GM06990 (cell line): Measurements from ENCODE around the gene TMC5.
A peak's percentile ranks its signal among the peaks of the same experiment; 100 is the strongest.

Source experiments
- DNase-seq: peaks from one replicate; pipeline ENCODE4 v3.0.0-alpha.2; 2011; ENCODE audit not compliant: insufficient read length; ENCODE audit errors: extremely low read depth
- H3K27me3 ChIP-seq: replicated peaks from 2 replicates; pipeline ENCODE4 v1.6.0; 2011; ENCODE audit warnings: low read length; ENCODE audit not compliant: control insufficient read depth, insufficient read depth
- H3K36me3 ChIP-seq: 2 replicates; pipeline ENCODE4 v1.5.1; 2011; ENCODE audit warnings: low read length; ENCODE audit not compliant: control insufficient read depth, insufficient read depth
- H3K4me3 ChIP-seq: replicated peaks from 2 replicates; pipeline ENCODE4 v1.5.1; 2011; ENCODE audit warnings: low read depth, mild to moderate bottlenecking, control low read depth, low read length
- TF ChIP-seq, protein P1 (sequence below): IDR thresholded peaks from 2 replicates; pipeline ENCODE4 v1.5.1; 2011; ENCODE audit warnings: low read length, control low read depth, mild to moderate bottlenecking, inconsistent platforms; ENCODE audit not compliant: insufficient read depth, poor library complexity, severe bottlenecking

Gene TMC5

DNA sequence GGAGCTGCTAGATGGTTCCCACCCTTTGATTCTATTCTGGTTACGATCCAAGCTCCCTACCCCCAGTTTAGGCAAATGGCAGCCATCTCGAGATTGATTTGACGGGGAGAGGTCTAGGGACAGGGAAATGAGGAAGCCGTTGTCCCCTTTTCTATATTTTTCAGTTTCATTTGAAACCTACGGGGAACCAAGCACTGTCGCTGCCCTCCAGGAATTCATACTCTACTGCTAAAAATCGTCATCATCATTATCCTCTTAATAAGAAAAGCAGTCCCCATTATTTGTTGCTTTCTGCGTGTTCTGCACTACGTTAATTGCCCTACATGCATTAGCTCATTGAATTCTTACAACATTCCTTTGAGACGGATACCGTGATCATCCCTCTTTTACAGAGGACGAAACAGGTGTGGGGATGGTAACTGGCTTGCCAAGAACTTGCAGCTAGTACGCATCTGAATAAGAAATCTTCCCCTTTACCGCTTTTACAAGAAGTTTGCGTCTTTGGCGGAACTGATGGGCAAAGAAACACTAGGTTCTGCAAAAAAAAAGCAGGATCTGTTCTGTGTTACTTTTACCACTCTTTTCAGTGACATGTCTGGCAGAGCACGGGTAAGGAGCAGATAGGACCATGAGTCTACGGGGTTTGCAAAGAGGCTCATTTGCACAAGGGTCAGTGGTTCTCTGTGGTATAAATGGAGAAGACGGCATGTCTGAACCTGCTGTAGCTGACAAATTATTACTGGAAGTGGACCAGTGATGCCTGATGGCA lies 107.1 kb downstream of the TMC5 start:
- no peak for DNase-seq
- TF ChIP-seq, protein P1, sequence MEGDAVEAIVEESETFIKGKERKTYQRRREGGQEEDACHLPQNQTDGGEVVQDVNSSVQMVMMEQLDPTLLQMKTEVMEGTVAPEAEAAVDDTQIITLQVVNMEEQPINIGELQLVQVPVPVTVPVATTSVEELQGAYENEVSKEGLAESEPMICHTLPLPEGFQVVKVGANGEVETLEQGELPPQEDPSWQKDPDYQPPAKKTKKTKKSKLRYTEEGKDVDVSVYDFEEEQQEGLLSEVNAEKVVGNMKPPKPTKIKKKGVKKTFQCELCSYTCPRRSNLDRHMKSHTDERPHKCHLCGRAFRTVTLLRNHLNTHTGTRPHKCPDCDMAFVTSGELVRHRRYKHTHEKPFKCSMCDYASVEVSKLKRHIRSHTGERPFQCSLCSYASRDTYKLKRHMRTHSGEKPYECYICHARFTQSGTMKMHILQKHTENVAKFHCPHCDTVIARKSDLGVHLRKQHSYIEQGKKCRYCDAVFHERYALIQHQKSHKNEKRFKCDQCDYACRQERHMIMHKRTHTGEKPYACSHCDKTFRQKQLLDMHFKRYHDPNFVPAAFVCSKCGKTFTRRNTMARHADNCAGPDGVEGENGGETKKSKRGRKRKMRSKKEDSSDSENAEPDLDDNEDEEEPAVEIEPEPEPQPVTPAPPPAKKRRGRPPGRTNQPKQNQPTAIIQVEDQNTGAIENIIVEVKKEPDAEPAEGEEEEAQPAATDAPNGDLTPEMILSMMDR: no peak
- Histone ChIP-seq H3K27me3 (no peaks in the 10 kb centered on the region), H3K4me3 (peak overlapping the region; percentile 97), H3K36me3 (no peaks in the 10 kb centered on the region; the same call in 1 of the 2 replicates)

DNA sequence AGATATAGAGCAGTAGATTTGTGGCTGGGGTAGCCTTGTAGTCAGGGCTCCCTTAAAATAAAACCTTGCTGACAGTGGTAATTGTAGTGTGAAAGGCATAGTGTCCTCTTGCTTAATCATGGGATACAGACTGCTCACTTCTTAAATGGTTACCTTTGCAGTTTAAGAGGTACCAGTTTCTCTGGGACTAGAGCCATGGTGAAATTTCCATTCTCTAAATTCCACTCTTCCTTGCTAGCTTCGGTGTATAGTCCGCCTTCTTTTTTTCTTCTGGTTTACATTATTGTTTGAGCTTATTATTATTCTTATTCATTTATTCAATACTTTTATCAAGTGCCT lies 107.7 kb downstream of the TMC5 start:
- Histone ChIP-seq H3K4me3 (peak overlapping the region; percentile 97), H3K27me3 (no peaks in the 10 kb centered on the region), H3K36me3 (no peaks in the 10 kb centered on the region; the same call in 1 of the 2 replicates)
- TF ChIP-seq, protein P1: no peak
- no peak for DNase-seq

DNA sequence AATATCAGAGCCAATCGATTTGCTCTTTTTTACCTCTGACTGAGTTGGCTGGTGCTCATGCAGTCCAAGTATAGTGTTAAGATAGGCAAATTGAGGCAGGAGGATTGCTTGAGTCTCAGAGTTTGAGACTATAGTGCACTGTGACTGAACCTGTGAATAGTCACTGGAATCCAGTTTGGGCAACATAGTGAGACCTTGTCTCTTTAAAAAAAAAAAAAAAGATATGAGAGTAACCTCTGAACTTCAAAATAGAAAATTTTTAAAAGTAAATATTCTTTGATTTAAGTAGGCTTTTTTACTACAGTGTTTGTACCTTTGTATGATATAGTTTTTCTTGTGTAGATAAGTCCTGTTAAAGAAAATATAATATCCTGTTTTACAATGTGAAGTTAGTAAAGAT lies 109.5 kb downstream of the TMC5 start:
- Histone ChIP-seq H3K27me3 (no peaks in the 10 kb centered on the region), H3K36me3 (no peaks in the 10 kb centered on the region; the same call in 1 of the 2 replicates), H3K4me3 (no peak overlapping the region)
- TF ChIP-seq, protein P1: no peak
- DNase-seq: no peak

DNA sequence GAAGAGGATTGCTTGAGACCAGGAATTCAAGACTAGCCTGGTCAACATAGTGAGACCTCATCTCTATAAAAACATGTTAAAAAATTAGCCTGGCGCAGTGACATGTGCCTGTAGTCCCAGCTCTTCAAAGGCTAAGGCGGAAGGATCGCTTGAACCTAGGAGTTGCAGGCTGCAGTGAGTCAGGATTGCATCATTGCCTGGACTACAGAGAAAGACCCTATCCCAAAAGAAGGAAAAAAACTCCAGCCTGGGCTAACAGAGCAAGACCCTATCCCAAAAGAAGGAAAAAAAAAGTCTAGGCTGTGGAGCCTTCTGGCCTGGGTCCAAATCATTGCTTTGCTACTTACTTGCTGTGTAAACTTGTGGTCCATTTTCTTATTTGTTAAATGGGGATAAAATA lies 111.0 kb downstream of the TMC5 start:
- TF ChIP-seq, protein P1: no peak
- Histone ChIP-seq H3K27me3 (no peaks in the 10 kb centered on the region), H3K36me3 (no peaks in the 10 kb centered on the region; the same call in 1 of the 2 replicates)

DNA sequence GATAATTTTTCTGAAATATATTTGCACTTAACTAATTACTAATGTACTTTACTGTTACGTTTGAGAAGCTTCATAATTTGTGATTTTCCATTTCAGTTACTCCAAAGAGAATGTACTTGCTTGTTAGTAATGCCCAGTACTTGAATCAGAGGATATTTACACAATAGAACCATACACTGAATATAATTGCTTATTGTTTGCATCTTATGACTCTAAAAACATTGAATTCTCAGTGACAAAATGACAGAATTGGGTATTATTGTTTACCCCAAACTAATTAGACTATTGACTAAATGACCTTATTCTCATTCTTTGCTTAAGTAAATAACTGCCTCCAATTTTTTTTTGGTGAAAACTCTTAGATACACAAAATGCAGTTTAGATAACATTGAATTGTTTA lies 114.9 kb downstream of the TMC5 start:
- TF ChIP-seq, protein P1: no peak
- Histone ChIP-seq H3K36me3 (peaks cover 2% of the 10 kb centered on the region; the same call in 1 of the 2 replicates), H3K4me3 (no peak overlapping the region), H3K27me3 (no peaks in the 10 kb centered on the region)
- no peak for DNase-seq

More for the DNA sequence above, 111.0 kb downstream of the TMC5 start:
- no peak overlapping the region for H3K4me3 ChIP-seq
- DNase-seq: no peak
